HCT116 (cell line): ENCODE measurements around the gene SMIM41. TPM values are rescaled to one million over a fixed set of nuclear protein-coding genes. Genes with fewer than 3 reads are reported as not detected.

Experiments
- ATAC-seq: fragments of 200-7000 bp; cut with Tn5 transposase; 2 replicates; pipeline ENCODE4 v1.9.1; 2020; ENCODE audit warnings: mild to moderate bottlenecking, moderate library complexity
- BruUV-seq: library from RNA; stranded (reverse); fragments of 400-500 nt; replicated peaks from 2 replicates; lab custom pipeline; 2021; lab: Mats Ljungman, UMichigan
- CTCF ChIA-PET: fragments of 300-600 bp; sonication (Branson Sonifier 250); formaldehyde crosslinking; loops from one replicate; lab custom pipeline; 2021; ENCODE audit warnings: antibody characterized with exemption; lab: Charles Lee
- POLR2A ChIA-PET: fragments of 300-600, 350-600 bp; sonication (Branson Sonifier 250); formaldehyde crosslinking; loops from one replicate; lab custom pipeline; 2021; ENCODE audit warnings: antibody characterized with exemption; lab: Charles Lee
- RAD21 ChIA-PET, 2 experiments: fragments of 300-600 bp; sonication (Branson Sonifier 250); formaldehyde crosslinking; loops; one replicate each; lab custom pipeline; 2023; ENCODE audit warnings: low total read pairs in 2 of 2; ENCODE audit not compliant: uncharacterized antibody in 2 of 2, unreplicated experiment in 2 of 2, low non-redundant PET in 1 of 2; lab: Charles Lee
- DNase-seq: peaks from one replicate; pipeline ENCODE4 v3.0.0-alpha.2; 2010; ENCODE audit warnings: low read depth, low spot score
- H2AFZ ChIP-seq: fragments of 200-600 bp; shearing (Covaris generic), sonication (generic); 2 replicates; pipeline ENCODE4 v1.6.1; 2017; ENCODE audit warnings: low read depth, mixed run types, mixed read lengths, antibody characterized with exemption, low read length; ENCODE audit not compliant: poor library complexity, severe bottlenecking
- H3K27ac ChIP-seq: 2 replicates; pipeline ENCODE4 v1.5.1; 2012; ENCODE audit warnings: low read depth, low read length
- H3K27me3 ChIP-seq: fragments of 200-600 bp; sonication (generic); 2 replicates; pipeline ENCODE4 v1.6.1; 2016; ENCODE audit warnings: mixed run types, low read length, mixed read lengths; ENCODE audit not compliant: insufficient read depth
- H3K36me3 ChIP-seq, 2 experiments: fragments of 200-500 bp in 1 of 2; fragments of 200-600 bp in 1 of 2; sonication (Bioruptor generic) in 1 of 2; sonication (generic) in 1 of 2; 2 replicates each; pipeline versions ENCODE4 v1.5.1 to v1.6.1; 2014 to 2016; ENCODE audit warnings: low read length in 2 of 2, inconsistent platforms in 1 of 2, mixed read lengths in 1 of 2, mixed run types in 1 of 2; ENCODE audit not compliant: insufficient read depth in 2 of 2, control insufficient read depth in 1 of 2
- H3K4me1 ChIP-seq, 2 experiments: fragments of 200-600 bp in 1 of 2; sonication (generic) in 1 of 2; 2 replicates each; pipeline versions ENCODE4 v1.5.1 to v1.6.1; 2012 to 2017; ENCODE audit warnings: low read length in 2 of 2, inconsistent platforms in 1 of 2, mild to moderate bottlenecking in 1 of 2, mixed read lengths in 1 of 2, mixed run types in 1 of 2, moderate library complexity in 1 of 2; ENCODE audit not compliant: insufficient read depth in 2 of 2, control insufficient read depth in 1 of 2
- H3K4me2 ChIP-seq: fragments of 200-600 bp; sonication (generic); 2 replicates; pipeline ENCODE4 v1.6.1; 2017; ENCODE audit warnings: mixed run types, low read length, mixed read lengths
- H3K4me3 ChIP-seq, 2 experiments: fragments of 200-600 bp in 1 of 2; sonication (generic) in 1 of 2; replicated peaks in 1 of 2; 2 replicates each; pipeline ENCODE4 v1.5.1; 2011 to 2016; ENCODE audit warnings: low read length in 2 of 2, control low read depth in 1 of 2, low read depth in 1 of 2, mild to moderate bottlenecking in 1 of 2, mixed read lengths in 1 of 2, mixed run types in 1 of 2
- H3K79me2 ChIP-seq: fragments of 200-600 bp; sonication (generic); 2 replicates; pipeline ENCODE4 v1.6.1; 2017; ENCODE audit warnings: mild to moderate bottlenecking, mixed run types, low read length, moderate library complexity, mixed read lengths; ENCODE audit not compliant: insufficient read depth
- H3K9ac ChIP-seq: fragments of 200-600 bp; sonication (generic); 2 replicates; pipeline ENCODE4 v1.6.1; 2016; ENCODE audit warnings: low read length, mixed read lengths
- H3K9me2 ChIP-seq: fragments of 200-600 bp; sonication (generic), shearing (Covaris generic); 2 replicates; pipeline ENCODE4 v1.6.1; 2017; ENCODE audit warnings: mixed run types, mild to moderate bottlenecking, moderate library complexity; ENCODE audit not compliant: insufficient read depth
- H3K9me3 ChIP-seq, 2 experiments: fragments of 200-500 bp in 1 of 2; fragments of 200-600 bp in 1 of 2; sonication (Bioruptor generic) in 1 of 2; sonication (generic) in 1 of 2; 2 replicates each; pipeline ENCODE4 v1.6.1; 2014 to 2017; ENCODE audit warnings: low read length in 2 of 2, mixed read lengths in 2 of 2, inconsistent platforms in 1 of 2, low read depth in 1 of 2, mild to moderate bottlenecking in 1 of 2, mixed run types in 1 of 2, moderate library complexity in 1 of 2; ENCODE audit not compliant: control insufficient read depth in 1 of 2, insufficient read depth in 1 of 2
- H4K20me1 ChIP-seq: fragments of 200-600 bp; sonication (generic), shearing (Covaris generic); 2 replicates; pipeline ENCODE4 v1.6.1; 2017; ENCODE audit warnings: mixed run types, mild to moderate bottlenecking, moderate library complexity; ENCODE audit not compliant: insufficient read depth
- ATF3 ChIP-seq: IDR thresholded peaks from 2 replicates; pipeline ENCODE4 v1.6.1; 2012
- CEBPB ChIP-seq: IDR thresholded peaks from 2 replicates; pipeline ENCODE4 v1.6.1; 2012; ENCODE audit warnings: low read depth
- EZH2phosphoT487 ChIP-seq: fragments of 200-600 bp; IDR thresholded peaks from 2 replicates; pipeline ENCODE4 v1.6.1; 2018; ENCODE audit warnings: antibody characterized with exemption, borderline replicate concordance
- JUND ChIP-seq: IDR thresholded peaks from 2 replicates; pipeline ENCODE4 v1.6.1; 2012
- SIN3A ChIP-seq: IDR thresholded peaks from 2 replicates; pipeline ENCODE4 v1.6.1; 2012; ENCODE audit warnings: low read depth
- SRF ChIP-seq: IDR thresholded peaks from 2 replicates; pipeline ENCODE4 v1.6.1; 2012; ENCODE audit warnings: low read depth
- TCF7L2 ChIP-seq: IDR thresholded peaks from 2 replicates; pipeline ENCODE4 v1.7.0; 2011; ENCODE audit warnings: borderline replicate concordance, inconsistent platforms; ENCODE audit not compliant: insufficient read depth, insufficient read length; ENCODE audit errors: extremely low read depth
- YY1 ChIP-seq: IDR thresholded peaks from 2 replicates; pipeline ENCODE4 v1.6.1; 2011; ENCODE audit warnings: low read length, low read depth, moderate library complexity, mild to moderate bottlenecking; ENCODE audit not compliant: insufficient replicate concordance; ENCODE audit errors: extremely low read depth
- ZBTB33 ChIP-seq: IDR thresholded peaks from 2 replicates; pipeline ENCODE4 v1.6.1; 2011; ENCODE audit warnings: mild to moderate bottlenecking, low read length, moderate library complexity; ENCODE audit not compliant: insufficient replicate concordance; ENCODE audit errors: extremely low read depth
- ZFX ChIP-seq: fragments of 450-650 bp; IDR thresholded peaks from 2 replicates; pipeline ENCODE4 v1.6.1; 2017
- intact Hi-C: fragments of 100-400 bp; cut with micrococcal nuclease; formaldehyde crosslinking; loops from 2 replicates; pipeline ENCODE4 v1.10.0; 2022
- total RNA-seq: library from RNA; stranded (reverse); gene quantifications from one replicate; pipeline ENCODE4 v1.2.1, GENCODE V29; 2021; ENCODE audit not compliant: unreplicated experiment
- TF ChIP-seq, protein P1 (sequence below): IDR thresholded peaks from 2 replicates; pipeline ENCODE4 v1.6.1; 2012; ENCODE audit warnings: low read depth

SMIM41 gene
- total RNA-seq, 1 experiment from 2014 or later = not detected

DNA sequence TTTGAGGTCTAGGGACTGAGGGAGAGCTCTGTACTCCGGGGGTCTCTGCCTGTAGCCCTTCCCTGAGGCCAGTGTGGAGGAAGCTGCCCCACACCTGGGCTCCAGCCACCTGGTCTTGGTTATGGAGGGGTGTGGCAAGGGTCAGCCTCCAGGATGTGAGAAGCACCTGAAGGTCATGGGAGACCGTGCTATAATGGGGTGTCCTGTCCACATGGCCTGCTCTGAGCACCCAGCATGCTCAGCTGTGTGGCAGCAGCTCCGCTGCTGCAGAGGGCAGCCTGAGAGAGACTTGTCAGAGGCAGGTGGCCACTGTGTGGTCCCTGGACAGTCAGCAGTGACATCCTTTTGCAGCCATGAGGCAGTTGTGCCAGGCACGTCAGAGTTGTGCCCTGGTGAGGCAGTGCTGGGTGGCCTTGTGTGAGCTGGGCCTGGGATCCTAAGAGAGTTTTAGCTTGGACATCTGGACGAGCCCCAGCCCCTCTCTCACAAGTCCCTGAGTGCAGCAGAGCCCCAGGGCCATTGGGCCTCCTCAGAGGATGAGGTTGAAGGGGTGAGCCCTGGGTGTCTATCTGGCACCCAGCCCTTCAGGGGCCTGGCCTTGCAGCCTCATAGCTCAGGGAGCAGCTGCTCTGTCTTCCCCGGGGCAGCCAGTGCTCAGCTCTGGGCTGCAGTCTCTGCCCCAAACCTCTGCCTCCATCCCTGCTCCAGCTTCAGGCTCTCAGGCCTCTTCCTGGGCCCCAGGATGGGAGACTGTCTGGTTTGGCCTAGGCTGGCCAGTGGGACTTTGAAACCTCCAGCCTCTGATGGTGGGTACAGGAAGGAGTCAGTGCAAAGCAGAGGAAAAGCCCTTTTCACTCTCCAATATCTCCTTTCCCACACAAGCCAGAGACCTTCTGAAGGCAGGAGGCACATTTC lies 17.1 kb upstream of the SMIM41 start:
- DNase-seq = no peak
- Histone ChIP-seq H3K9ac (no peak overlapping the region), H3K79me2 (no peaks in the 10 kb centered on the region), H3K4me2 (no peak overlapping the region), H3K4me1 (peaks cover 0 to 20% of the 10 kb centered on the region in 2 experiments; a peak in 2 of 4 replicates), H3K27ac (no peak overlapping the region), H3K9me2 (no peaks in the 10 kb centered on the region), H2AFZ (no peak overlapping the region), H3K27me3 (no peaks in the 10 kb centered on the region), H3K36me3 (peaks cover 0 to 2% of the 10 kb centered on the region in 2 experiments; a peak in 2 of 4 replicates), H3K9me3 (no peaks in the 10 kb centered on the region), H3K4me3 (no peak overlapping the region), H4K20me1 (no peaks in the 10 kb centered on the region)
- intact Hi-C loops = no loop called here
- ChIA-PET RAD21 (interaction anchor here in 1 of 2 experiments (0.6 kb wide), 1 partner anchor 38 kb away, joined by 5 read pairs; no protein-coding TSS in a partner anchor), POLR2A (interaction anchor here (2.2 kb wide), 1 partner anchor 11 kb away, joined by 15 read pairs; the partner anchor contains the start of gene NR4A1), CTCF (interaction anchor here (5.7 kb wide), 1 partner anchor 37 kb away, joined by 27 read pairs; no protein-coding TSS in a partner anchor)
- TF ChIP-seq SRF = no peak
- TF ChIP-seq SIN3A = no peak
- TF ChIP-seq, protein P1, sequence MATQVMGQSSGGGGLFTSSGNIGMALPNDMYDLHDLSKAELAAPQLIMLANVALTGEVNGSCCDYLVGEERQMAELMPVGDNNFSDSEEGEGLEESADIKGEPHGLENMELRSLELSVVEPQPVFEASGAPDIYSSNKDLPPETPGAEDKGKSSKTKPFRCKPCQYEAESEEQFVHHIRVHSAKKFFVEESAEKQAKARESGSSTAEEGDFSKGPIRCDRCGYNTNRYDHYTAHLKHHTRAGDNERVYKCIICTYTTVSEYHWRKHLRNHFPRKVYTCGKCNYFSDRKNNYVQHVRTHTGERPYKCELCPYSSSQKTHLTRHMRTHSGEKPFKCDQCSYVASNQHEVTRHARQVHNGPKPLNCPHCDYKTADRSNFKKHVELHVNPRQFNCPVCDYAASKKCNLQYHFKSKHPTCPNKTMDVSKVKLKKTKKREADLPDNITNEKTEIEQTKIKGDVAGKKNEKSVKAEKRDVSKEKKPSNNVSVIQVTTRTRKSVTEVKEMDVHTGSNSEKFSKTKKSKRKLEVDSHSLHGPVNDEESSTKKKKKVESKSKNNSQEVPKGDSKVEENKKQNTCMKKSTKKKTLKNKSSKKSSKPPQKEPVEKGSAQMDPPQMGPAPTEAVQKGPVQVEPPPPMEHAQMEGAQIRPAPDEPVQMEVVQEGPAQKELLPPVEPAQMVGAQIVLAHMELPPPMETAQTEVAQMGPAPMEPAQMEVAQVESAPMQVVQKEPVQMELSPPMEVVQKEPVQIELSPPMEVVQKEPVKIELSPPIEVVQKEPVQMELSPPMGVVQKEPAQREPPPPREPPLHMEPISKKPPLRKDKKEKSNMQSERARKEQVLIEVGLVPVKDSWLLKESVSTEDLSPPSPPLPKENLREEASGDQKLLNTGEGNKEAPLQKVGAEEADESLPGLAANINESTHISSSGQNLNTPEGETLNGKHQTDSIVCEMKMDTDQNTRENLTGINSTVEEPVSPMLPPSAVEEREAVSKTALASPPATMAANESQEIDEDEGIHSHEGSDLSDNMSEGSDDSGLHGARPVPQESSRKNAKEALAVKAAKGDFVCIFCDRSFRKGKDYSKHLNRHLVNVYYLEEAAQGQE = no peak
- TF ChIP-seq ZBTB33 = no peak
- TF ChIP-seq TCF7L2 = no peak
- TF ChIP-seq ZFX = no peak
- TF ChIP-seq JUND = no peak
- TF ChIP-seq EZH2phosphoT487 = no peak
- no peak for TF ChIP-seq ATF3
- TF ChIP-seq CEBPB = no peak
- no peak for TF ChIP-seq YY1
- no TSS peak for BruUV-seq
- no peak for ATAC-seq
